NOMO-1 treated with dmso at 0.1 percent for 144 hours (cell line): ENCODE results near the gene TNNI3K.
A peak's percentile ranks its signal among the peaks of the same experiment; 100 is the strongest.
"Not testable (repeated sequence)": the region's sequence is repeated elsewhere in the genome, so short reads cannot be mapped to it uniquely, and the experiment has no call there.

Experiments used
- DNase-seq: peaks from one replicate; lab custom pipeline; 2025; ENCODE audit not compliant: unreplicated experiment; lab: John Stamatoyannopoulos, UW

Gene TNNI3K, protein sequence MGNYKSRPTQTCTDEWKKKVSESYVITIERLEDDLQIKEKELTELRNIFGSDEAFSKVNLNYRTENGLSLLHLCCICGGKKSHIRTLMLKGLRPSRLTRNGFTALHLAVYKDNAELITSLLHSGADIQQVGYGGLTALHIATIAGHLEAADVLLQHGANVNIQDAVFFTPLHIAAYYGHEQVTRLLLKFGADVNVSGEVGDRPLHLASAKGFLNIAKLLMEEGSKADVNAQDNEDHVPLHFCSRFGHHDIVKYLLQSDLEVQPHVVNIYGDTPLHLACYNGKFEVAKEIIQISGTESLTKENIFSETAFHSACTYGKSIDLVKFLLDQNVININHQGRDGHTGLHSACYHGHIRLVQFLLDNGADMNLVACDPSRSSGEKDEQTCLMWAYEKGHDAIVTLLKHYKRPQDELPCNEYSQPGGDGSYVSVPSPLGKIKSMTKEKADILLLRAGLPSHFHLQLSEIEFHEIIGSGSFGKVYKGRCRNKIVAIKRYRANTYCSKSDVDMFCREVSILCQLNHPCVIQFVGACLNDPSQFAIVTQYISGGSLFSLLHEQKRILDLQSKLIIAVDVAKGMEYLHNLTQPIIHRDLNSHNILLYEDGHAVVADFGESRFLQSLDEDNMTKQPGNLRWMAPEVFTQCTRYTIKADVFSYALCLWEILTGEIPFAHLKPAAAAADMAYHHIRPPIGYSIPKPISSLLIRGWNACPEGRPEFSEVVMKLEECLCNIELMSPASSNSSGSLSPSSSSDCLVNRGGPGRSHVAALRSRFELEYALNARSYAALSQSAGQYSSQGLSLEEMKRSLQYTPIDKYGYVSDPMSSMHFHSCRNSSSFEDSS

DNA sequence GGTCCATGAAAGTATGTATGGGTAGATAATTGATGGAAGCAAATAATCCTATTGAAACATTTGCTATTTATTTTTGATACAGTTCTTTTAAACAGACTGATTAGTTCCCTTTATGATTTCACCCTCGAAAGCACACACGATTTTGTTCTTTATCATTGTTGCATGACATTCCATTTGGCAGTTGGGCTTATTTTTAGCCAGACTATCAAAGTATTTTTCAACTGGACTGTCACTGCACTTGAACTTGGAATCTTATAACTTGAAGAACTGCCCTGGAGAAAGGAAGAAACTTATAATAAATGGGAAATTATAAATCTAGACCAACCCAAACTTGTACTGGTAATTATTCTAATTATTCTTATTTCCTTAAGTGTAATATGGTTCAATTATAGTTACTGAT is at the start of gene TNNI3K:
TSS of gene TNNI3K (plus strand) at position 235 of the 400 bp plus-strand sequence. CDS start at position 300, 65 bp downstream.
- no peak for DNase-seq

DNA sequence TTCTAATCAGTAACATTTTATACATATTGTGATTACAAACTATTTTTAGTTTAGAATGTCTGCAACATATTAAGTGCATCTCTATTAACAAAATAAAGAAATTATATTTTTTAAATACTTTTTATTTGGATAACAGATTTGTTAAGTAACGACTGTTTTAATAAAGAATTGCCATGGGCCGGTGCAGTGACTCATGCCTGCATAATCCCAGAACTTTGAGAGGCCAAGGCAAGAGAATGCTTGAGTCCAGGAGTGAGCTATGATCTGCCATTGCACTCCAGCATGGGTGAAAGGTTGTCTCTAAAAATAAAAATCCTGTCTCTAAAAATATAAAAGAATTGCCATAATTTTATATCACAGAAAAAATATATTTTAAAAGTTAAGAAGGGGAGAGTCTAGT is 41.3 kb upstream of the TNNI3K start:
- no peak for DNase-seq

DNA sequence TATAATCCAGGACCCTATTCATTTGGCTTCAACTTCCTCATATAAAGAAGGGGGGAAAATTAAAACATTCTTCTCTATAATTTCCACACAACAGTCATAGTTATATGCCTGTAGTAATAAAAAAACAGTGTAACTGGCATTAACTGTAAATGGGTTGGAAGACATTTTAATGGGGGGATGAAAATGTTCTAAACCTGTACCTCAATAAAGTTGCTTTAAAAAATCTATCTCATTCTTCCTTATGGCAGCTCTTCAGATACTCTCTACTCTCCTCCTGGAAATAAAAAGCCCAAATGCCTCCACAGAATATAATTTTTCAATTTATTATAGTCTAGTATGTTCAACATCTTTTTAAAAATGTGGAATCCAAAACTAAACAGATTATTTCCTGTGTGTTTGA is 39.8 kb upstream of the TNNI3K start:
- no peak for DNase-seq

DNA sequence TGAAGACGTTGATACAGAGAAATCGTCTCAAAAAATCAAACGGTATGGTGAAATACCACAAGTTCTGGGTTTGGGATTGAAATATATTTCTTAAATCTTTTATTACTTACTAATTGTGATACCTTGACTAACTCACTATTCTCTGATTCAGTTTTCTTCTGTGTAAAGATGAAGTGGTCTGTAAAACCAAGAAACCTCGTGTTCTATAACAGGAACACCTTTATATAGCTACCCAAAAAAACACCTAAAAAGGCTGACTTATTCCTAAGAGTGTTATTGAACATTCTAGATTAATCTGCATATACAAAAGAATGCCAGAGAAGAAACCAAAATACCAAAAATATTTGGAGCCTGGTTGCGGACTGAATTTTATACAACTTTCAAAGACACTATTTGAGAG is 37.9 kb upstream of the TNNI3K start:
- no peak for DNase-seq

DNA sequence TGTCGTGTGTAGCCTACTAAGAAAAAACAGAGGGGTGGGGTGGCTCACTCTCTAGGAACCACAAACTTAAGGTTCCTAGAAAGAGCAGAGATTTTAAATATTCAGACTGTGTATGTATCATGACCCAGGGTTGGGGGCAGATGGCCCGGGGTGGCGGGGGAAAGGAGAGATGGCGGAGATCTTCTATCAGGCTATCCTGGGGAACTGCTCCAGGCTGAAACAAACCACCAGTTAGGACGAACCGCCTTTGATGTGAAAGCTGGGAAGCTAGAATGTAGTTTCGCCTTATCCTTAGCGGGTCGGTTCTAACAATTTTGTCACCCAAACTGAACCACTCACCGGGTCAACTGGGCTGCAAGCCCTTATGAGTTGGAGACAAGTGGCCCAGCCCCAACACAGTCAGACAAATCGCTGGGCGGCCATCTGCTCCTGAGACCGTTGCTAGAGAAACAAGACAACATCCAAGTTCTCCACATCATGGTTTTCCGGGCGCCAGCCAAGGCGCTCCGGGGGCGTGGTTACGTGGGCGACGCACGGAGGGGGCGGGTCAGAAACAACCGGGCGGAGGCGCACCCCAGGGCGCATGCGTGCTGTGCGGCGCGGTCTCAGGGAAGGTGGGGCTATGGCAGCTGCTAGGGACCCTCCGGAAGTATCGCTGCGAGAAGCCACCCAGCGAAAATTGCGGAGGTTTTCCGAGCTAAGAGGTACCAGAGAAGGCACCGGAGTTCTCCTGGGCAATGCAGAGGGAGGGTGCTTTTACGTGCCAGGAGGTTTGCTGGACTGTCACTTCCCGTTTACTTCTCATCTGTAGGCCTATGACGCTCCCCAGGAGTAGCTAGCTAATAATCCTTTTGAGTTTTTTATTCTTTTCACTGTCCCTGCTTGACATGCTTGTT is 37.3 kb upstream of the TNNI3K start, which contains the start of the genes FPGT and LRRIQ3:
TSS of gene FPGT (plus strand) at position 586 of the 896 bp plus-strand sequence. CDS start at position 623, 37 bp downstream.
TSS of gene LRRIQ3 (minus strand) at position 520 of the 896 bp plus-strand sequence. CDS start 14,492 bp downstream, outside the sequence.
- DNase-seq, result peak; percentile 89

DNA sequence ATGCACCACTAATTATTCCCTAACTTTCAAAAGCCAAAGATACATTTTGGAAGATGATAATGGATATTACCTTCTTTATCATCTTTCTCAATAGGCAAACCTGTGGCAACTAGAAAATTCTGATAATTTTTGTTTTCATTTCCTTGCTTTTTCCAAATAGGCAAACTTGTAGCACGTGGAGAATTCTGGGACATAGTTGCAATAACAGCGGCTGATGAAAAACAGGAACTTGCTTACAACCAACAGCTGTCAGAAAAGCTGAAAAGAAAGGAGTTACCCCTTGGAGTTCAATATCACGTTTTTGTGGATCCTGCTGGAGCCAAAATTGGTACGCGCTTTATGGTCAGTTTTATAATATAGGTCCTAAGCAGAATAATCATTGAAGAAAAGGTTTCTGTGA is 35.7 kb upstream of the TNNI3K start:
- DNase-seq, result peak; percentile 14

DNA sequence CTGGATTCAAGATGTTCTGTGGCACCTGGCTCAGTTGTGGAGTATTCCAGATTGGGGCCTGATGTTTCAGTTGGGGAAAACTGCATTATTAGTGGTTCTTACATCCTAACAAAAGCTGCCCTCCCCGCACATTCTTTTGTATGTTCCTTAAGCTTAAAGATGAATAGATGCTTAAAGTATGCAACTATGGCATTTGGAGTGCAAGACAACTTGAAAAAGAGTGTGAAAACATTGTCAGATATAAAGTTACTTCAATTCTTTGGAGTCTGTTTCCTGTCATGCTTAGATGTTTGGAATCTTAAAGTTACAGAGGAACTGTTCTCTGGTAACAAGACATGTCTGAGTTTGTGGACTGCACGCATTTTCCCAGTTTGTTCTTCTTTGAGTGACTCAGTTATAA is 29.9 kb upstream of the TNNI3K start:
- DNase-seq, result no peak

DNA sequence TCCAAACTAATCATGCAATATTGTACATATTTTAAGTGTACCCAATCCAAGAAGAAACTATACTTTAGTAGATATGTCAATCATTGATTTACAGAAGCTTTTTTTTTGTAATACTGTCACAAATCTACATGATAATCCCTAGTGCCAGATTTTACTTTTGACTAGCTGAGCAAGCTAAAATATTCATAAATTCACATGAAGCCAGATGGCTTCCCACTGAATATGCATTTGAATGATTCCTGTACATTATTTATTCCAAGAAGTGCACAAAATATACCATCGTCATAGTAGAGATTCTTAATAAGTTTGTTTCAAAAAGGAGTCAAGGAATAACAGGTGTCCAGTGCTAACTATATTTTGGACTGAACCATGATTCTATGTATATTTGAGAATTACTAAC is 20.0 kb upstream of the TNNI3K start:
- DNase-seq, result no peak

DNA sequence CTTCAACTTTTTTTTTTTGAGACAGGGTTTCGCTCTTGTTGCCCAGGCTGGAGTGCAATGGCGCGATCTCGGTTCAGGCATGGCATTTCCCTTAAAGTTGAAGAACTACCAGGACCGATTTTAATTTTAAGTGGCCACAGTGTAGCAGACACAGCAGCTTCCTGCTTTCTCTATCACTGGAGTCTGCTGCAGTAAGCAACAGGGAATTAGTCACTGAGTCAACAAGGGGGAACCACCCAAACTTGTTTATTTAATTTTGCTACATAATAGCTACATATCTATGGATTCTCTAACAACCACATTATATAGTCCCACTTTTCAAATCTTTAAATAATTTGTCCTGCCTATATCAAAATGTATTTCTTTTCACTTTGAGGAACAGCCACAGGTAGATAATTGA is 12.5 kb upstream of the TNNI3K start:
- no peak for DNase-seq

DNA sequence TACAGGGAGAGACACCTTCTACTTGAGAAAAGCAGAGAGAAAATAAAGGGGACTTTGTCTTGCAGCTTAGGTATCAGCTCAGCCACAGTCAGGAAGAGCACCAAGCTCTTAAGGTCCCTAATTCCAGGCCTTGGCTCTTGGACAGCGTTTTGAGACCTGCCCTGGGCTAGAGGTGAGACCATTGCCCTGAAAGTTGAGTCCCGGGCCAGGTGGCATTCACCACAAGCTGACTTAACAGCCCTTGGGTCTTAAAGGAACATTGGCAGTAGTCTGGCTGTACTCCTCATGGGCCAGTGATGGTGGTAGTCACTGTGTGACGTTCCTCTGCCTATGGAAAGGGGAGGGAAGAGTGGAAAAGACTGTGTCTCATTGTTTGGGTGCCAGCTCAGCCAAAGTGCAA is 11.7 kb upstream of the TNNI3K start:
- no peak for DNase-seq

DNA sequence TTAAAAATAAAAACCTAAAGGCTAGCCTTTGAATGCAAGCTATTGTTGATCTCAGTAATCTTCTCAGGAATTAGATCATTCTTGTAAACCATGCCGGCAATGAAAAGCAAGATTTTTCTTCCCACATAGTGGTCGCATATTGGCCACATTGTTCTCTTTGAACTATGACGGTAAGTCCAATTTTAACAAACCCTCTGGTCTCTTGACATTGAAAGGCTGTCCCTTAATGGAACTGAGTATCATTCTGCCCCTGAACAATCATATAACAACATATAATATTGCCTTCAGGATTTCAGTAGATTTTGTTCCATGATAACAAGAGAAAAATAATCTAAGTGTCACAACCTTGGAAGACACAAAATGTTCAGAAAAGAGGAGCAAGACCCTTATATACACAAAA is 1.3 kb downstream of the TNNI3K start:
- DNase-seq, result no peak

DNA sequence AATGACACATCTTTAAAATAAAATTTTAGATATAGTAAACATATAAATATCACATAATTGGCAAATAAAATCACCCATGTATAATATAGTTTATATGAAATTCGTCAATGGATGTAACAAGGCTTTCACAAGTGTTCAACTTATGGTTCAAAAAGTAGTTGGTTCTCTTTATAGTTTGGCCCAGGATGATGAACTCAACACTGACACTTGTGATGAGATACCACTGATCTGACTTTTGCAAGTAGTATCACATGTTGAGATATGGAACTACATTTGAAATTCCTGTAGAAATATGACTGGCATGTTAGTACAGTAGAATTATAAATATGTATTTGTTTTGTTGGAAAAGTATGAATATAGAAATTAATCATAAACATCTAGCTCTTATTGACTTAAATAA is 1.8 kb downstream of the TNNI3K start:
- no peak for DNase-seq

DNA sequence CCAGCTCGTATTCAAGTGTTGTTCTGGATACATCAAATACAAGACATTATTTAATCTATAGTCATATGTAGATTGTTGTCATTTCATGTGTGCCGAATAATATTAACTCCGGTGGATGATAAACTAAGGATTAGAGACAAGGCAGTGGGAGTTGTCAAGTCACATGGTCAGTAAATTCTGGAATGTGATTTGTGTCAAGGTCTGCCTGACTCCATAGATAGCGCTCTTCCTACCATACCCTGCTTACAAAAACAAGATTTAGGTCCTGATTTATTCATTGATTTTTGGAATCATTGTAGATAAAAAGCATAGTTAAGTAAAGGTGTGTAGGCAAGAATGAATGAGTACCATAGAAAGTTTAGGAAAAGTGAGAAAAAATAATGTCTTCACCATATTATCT is 2.6 kb downstream of the TNNI3K start:
- no peak for DNase-seq

DNA sequence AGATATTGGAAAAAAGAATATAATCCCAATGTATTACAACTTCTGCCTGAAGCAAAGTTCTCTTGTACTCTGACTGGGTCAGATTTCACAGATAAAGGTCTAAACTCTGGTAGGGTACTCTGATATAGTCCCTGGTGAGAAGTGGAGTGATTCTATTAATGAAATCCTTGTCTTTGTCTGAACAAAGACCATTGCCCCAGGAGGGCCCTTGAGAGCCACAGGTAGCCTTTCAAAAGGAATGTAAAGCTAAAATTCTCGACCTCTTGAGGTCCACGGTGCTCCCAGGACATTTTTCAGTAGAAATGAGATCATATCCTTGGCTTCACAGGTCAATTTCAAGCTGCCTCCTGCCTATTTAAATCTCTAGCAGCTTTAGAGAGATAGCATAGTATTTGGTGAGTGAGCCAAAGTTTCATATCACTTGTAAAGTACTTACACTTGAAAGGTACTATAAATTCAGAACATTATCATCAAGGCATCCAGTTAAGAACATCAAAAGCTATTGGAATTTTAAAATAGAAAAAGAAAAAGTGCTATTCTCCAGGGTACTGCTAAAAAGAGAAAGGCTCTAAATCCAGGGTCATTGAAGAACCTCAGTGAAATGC is 10.1 kb downstream of the TNNI3K start:
- DNase-seq, result no peak

DNA sequence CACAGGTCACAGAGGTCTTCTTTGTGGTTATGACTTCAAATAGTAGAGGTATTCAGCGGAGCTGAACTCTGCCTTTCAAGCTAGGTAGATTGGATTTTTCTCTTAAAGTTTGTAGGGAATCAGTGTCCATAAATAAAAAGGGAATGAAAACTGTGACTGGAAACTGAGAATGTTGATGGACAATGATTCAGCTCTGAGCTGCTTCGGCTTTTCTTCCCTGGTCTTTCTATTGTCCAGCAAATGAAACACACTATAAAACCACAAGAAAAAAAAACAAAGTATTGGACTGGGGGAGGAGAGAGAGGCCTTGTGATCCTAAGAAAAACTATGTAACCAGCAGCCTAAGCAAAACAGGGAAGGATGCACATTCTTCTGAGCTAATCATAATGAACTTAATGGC is 11.1 kb downstream of the TNNI3K start:
- DNase-seq, result no peak

DNA sequence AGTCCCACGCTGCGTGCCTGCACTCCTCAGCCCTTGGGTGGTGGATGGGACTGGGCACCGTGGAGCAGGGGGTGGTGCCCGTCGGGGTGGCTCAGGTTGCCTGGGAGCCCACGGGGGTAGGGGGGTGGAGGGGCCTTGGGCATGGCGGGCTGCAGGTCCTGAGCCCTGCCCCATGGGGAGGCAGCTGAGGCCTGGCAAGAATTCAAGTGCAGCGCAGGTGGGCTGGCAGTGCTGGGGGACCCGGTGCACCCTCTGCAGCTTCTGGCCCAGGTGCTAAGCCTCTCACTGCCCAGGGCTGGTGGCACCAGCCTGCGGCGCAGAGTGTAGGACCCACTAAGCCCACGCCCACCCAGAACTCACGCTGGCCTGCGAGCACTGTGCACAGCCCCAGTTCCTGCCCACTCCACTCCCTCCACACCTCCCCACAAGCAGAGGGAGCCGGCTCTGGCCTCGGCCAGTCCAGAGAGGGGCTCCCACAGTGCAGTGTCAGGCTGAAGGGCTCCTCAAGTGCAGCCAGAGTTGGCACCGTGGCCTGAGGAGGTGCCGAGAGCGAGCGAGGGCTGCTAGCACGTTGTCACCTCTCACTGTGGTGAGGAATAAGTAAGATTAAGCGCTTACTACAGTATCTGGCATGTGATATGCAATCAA is 12.8 kb downstream of the TNNI3K start:
- DNase-seq, result no peak

DNA sequence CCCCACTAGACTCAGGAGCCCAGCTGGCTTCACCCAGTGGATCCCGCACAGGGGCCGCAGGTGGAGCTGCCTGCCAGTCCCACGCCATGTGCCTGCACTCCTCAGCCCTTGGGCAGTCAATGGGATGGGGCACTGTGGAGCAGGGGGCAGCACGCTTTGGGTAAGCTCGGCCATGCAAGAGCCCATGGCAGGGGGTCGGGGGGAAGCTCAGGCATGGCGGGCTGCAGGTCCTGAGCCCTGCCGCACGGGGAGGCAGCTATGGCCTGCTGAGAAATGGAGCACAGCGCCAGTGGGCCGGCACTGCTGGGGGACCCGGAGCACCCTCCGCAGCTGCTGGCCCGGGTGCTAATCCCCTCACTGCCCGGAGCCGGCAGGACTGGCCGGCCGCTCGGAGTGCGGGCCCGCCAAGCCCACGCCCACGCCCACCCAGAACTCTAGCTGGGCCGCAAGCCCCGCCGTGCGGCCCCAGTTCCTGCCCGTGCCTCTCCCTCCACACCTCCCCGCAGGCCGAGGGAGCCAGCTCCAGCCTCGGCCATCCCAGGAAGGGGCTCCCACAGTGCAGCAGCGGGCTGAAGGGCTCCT is 18.1 kb downstream of the TNNI3K start:
- DNase-seq, result not testable (repeated sequence)

DNA sequence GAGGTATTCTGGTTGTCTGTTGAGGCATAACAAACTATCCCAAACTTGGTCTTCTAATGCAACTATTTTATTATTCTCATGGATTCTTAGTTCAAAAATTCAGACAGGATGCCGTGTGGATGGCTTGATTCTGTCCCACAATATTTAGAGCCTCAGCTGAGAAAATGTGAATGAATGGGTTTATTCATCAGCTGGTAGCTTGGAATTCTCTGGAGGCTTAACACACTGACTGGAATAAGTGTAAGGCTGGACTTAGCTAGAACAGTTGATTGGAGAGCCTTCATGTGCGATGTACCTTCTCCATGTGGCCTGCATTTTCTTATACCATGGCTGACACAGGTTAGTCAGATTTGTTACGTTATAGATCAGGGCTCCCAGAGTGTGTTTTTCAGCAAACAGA is 30.8 kb downstream of the TNNI3K start:
- DNase-seq, result no peak

DNA sequence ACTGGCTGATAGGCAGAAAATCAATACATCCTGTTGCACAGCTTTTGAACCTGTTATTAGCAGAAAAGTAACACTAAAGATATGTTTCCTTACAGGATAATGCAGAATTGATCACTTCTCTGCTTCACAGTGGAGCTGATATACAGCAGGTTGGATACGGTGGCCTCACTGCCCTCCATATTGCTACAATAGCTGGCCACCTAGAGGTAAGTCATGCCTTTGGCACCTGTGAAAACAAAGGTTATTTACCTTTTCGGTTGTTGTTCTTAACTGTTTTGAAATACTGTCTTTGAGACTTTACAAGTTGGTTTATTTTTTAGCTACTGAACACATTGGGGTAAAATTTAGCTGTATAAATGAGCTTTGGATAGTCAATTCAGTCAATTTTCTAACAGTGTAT is 36.3 kb downstream of the TNNI3K start:
- DNase-seq, result no peak
